GM19467 (cell line): ENCODE data around the gene CTAG2.
"Not testable (repeated sequence)": the region's sequence is repeated elsewhere in the genome, so short reads cannot be mapped to it uniquely, and the experiment has no call there.

ENCODE experiments used
- ATAC-seq: cut with Tn5 transposase; IDR thresholded peaks from one replicate; pipeline ENCODE4 v1.9.1; 2021; ENCODE audit warnings: mild to moderate bottlenecking, moderate library complexity; ENCODE audit not compliant: unreplicated experiment

Gene CTAG2

GRCh38 chrX:154653413-154653812, at the start of gene CTAG2:
CTAG2 (minus strand) TSS chrX:154653579; CDS start chrX:154653515, 64 bp downstream.
- ATAC-seq, result not testable (repeated sequence)

- no peak for ATAC-seq
Measured at GRCh38 chrX:154698630-154699248, 45.4 kb upstream of the CTAG2 start.

- no peak for ATAC-seq
Measured at GRCh38 chrX:154696676-154697045, 43.3 kb upstream of the CTAG2 start.

- no peak for ATAC-seq
Measured at GRCh38 chrX:154695911-154696675, 42.7 kb upstream of the CTAG2 start.

- ATAC-seq, result no peak
Measured at GRCh38 chrX:154693394-154693793, 40.0 kb upstream of the CTAG2 start.

GRCh38 chrX:154690438-154690837, 37.1 kb upstream of the CTAG2 start:
- not testable (repeated sequence) for ATAC-seq

- ATAC-seq, result not testable (repeated sequence)
Measured at GRCh38 chrX:154672084-154672483, 18.7 kb upstream of the CTAG2 start.

GRCh38 chrX:154670848-154671247, 17.5 kb upstream of the CTAG2 start:
- not testable (repeated sequence) for ATAC-seq

GRCh38 chrX:154661899-154662298, 8.5 kb upstream of the CTAG2 start:
- no peak for ATAC-seq

GRCh38 chrX:154661170-154661569, 7.8 kb upstream of the CTAG2 start:
- ATAC-seq, result no peak

GRCh38 chrX:154660541-154660940, 7.2 kb upstream of the CTAG2 start:
- ATAC-seq, result no peak

GRCh38 chrX:154658957-154659356, 5.6 kb upstream of the CTAG2 start:
- no peak for ATAC-seq

GRCh38 chrX:154658187-154658586, 4.8 kb upstream of the CTAG2 start:
- no peak for ATAC-seq

GRCh38 chrX:154657226-154657805, 3.9 kb upstream of the CTAG2 start:
- ATAC-seq, result no peak

- ATAC-seq, result no peak
Measured at GRCh38 chrX:154655786-154656185, 2.4 kb upstream of the CTAG2 start.

GRCh38 chrX:154655346-154655745, 2.0 kb upstream of the CTAG2 start:
- no peak for ATAC-seq

GRCh38 chrX:154654925-154655324, 1.5 kb upstream of the CTAG2 start:
- ATAC-seq, result no peak

- ATAC-seq, result no peak
Measured at GRCh38 chrX:154654372-154654771, 993 bp upstream of the CTAG2 start.

- no peak for ATAC-seq
Measured at GRCh38 chrX:154653048-154653401, 354 bp downstream of the CTAG2 start.

- no peak for ATAC-seq
Measured at GRCh38 chrX:154652311-154653047, 900 bp downstream of the CTAG2 start.

GRCh38 chrX:154650221-154650510, 3.2 kb downstream of the CTAG2 start:
- no peak for ATAC-seq
